A549 (cell line): ENCODE measurements around the gene PXDN. TPM values are rescaled to one million over a fixed set of nuclear protein-coding genes. Genes with fewer than 3 reads are reported as not detected.

Experiments
- ATAC-seq, 2 experiments: fragments of 200-7000 bp in 1 of 2; fragments of >200 bp in 1 of 2; cut with Nextera tagmentation in 1 of 2; cut with Tn5 transposase in 1 of 2; 3 replicates each; pipeline versions ENCODE4 v1.8.0 to v1.9.1; 2018 to 2020; ENCODE audit warnings: mild to moderate bottlenecking in 1 of 2, moderate library complexity in 1 of 2
- CTCF ChIA-PET: fragments of 300-600 bp; sonication (Branson Sonifier 250); formaldehyde crosslinking; extraction: SDS; loops from one replicate; lab custom pipeline; 2021; ENCODE audit warnings: antibody characterized with exemption, inconsistent platforms; lab: Yijun Ruan, JAX
- POLR2A ChIA-PET: fragments of 350-600 bp; formaldehyde crosslinking; extraction: SDS; loops from one replicate; lab custom pipeline; 2021; ENCODE audit warnings: antibody characterized with exemption, inconsistent platforms; lab: Yijun Ruan, JAX
- DNase-seq, 2 experiments: peaks; one replicate each; pipeline versions ENCODE4 v3.0.0 to v3.0.0-alpha.2; 2011 to 2016; ENCODE audit warnings: low read depth in 1 of 2, low spot score in 1 of 2
- FAIRE-seq: peaks from 2 replicates; lab custom pipeline; 2011; peaks lifted over from hg19 to GRCh38; lab: Jason Lieb, UNC
- H3K27ac ChIP-seq, 2 experiments: fragments of >200 bp; sonication (Bioruptor Twin); formaldehyde crosslinking; 3 replicates each; pipeline ENCODE4 v1.5.1; 2016 to 2017
- H3K4me1 ChIP-seq: fragments of >200 bp; sonication (Bioruptor Twin); formaldehyde crosslinking; 3 replicates; pipeline ENCODE4 v1.6.1; 2016
- H3K4me2 ChIP-seq: fragments of >200 bp; sonication (Bioruptor Twin); formaldehyde crosslinking; 3 replicates; pipeline ENCODE4 v1.6.1; 2016
- H3K4me3 ChIP-seq: fragments of >200 bp; sonication (Bioruptor Twin); formaldehyde crosslinking; 3 replicates; pipeline ENCODE4 v1.5.1; 2016
- H3K9me3 ChIP-seq: fragments of >200 bp; sonication (Bioruptor Twin); formaldehyde crosslinking; 3 replicates; pipeline ENCODE4 v1.6.1; 2016
- CBX2 ChIP-seq: fragments of 200-600 bp; sonication (generic); IDR thresholded peaks from 2 replicates; pipeline ENCODE4 v1.6.1; 2016; ENCODE audit warnings: low read depth, mild to moderate bottlenecking, borderline replicate concordance
- CBX8 ChIP-seq: fragments of 200-600 bp; sonication (generic); IDR thresholded peaks from 2 replicates; pipeline ENCODE4 v1.6.1; 2016
- EHF ChIP-seq: fragments of 250-450 bp; sonication (Bioruptor Pico); IDR thresholded peaks from 2 replicates; pipeline ENCODE4 v1.5.0; 2020; ENCODE audit warnings: mild to moderate bottlenecking
- EHMT2 ChIP-seq: fragments of 200-600 bp; sonication (generic); IDR thresholded peaks from 2 replicates; pipeline ENCODE4 v1.6.1; 2016; ENCODE audit warnings: antibody characterized with exemption, low read depth, mild to moderate bottlenecking, moderate library complexity
- EP300 ChIP-seq, 2 experiments: fragments of >200 bp; sonication (Bioruptor Twin); formaldehyde crosslinking; IDR thresholded peaks; 2 replicates in 1 of 2; 3 replicates in 1 of 2; pipeline ENCODE4 v1.6.1; 2016 to 2017
- ESRRA ChIP-seq: fragments of 150-350 bp; IDR thresholded peaks from 2 replicates; pipeline ENCODE4 v1.6.1; 2014; ENCODE audit warnings: mild to moderate bottlenecking, low read length, borderline replicate concordance
- FOSL2 ChIP-seq, 2 experiments: fragments of 450-650 bp in 1 of 2; fragments of >200 bp in 1 of 2; sonication (Bioruptor Twin) in 1 of 2; formaldehyde crosslinking; IDR thresholded peaks; 2 replicates each; pipeline versions ENCODE4 v1.5.0 to v1.6.1; 2016 to 2020; ENCODE audit warnings: mild to moderate bottlenecking in 1 of 2, moderate library complexity in 1 of 2
- GATA3 ChIP-seq: IDR thresholded peaks from 2 replicates; pipeline ENCODE4 v1.6.1; 2012; ENCODE audit warnings: borderline replicate concordance
- HES2 ChIP-seq: fragments of >200 bp; sonication (Bioruptor Twin); formaldehyde crosslinking; IDR thresholded peaks from 2 replicates; pipeline ENCODE4 v1.6.1; 2016
- HEYL ChIP-seq: fragments of 250-450 bp; sonication (Bioruptor Pico); IDR thresholded peaks from 2 replicates; pipeline ENCODE4 v1.8.0; 2021; ENCODE audit warnings: mild to moderate bottlenecking, moderate library complexity
- HOXB5 ChIP-seq: fragments of 250-450 bp; sonication (Bioruptor Pico); IDR thresholded peaks from 2 replicates; pipeline ENCODE4 v1.5.0; 2020; ENCODE audit warnings: mild to moderate bottlenecking, moderate library complexity
- JUN ChIP-seq, 2 experiments: fragments of >200 bp; sonication (Bioruptor Twin); formaldehyde crosslinking; IDR thresholded peaks; 2 replicates in 1 of 2; 3 replicates in 1 of 2; pipeline ENCODE4 v1.6.1; 2016 to 2017
- JUNB ChIP-seq: fragments of >200 bp; sonication (Bioruptor Twin); formaldehyde crosslinking; IDR thresholded peaks from 2 replicates; pipeline ENCODE4 v1.6.1; 2016
- KDM5A ChIP-seq: fragments of 200-600 bp; sonication (generic); IDR thresholded peaks from 2 replicates; pipeline ENCODE4 v1.6.1; 2016; ENCODE audit warnings: antibody characterized with exemption, mild to moderate bottlenecking
- MYC ChIP-seq: IDR thresholded peaks from 2 replicates; pipeline ENCODE4 v1.6.1; 2012; ENCODE audit warnings: mild to moderate bottlenecking, inconsistent platforms, low read length, improper control_type of control experiment, borderline replicate concordance
- NFE2L2 ChIP-seq: fragments of 150-350 bp; conservative IDR thresholded peaks from 2 replicates; pipeline ENCODE4 v1.6.1; 2014; ENCODE audit warnings: low read length
- NPAS2 ChIP-seq: fragments of 250-450 bp; sonication (Bioruptor Pico); IDR thresholded peaks from 2 replicates; pipeline ENCODE4 v1.8.0; 2022; ENCODE audit warnings: mild to moderate bottlenecking, moderate library complexity, borderline replicate concordance
- NR3C1 ChIP-seq: fragments of >200 bp; sonication (Bioruptor Twin); formaldehyde crosslinking; IDR thresholded peaks from 3 replicates; pipeline ENCODE4 v1.6.1; 2017
- POLR2AphosphoS2 ChIP-seq: conservative IDR thresholded peaks from 2 replicates; pipeline ENCODE4 v1.6.1; 2012; ENCODE audit warnings: low read length, improper control_type of control experiment, inconsistent platforms
- RCOR1 ChIP-seq: fragments of 150-350 bp; IDR thresholded peaks from 2 replicates; pipeline ENCODE4 v1.6.1; 2014; ENCODE audit warnings: antibody characterized with exemption, low read length, low read depth
- RFX5 ChIP-seq: fragments of 450-650 bp; IDR thresholded peaks from 2 replicates; pipeline ENCODE4 v1.7.1; 2014; ENCODE audit warnings: antibody characterized with exemption, mild to moderate bottlenecking, moderate library complexity
- RNF2 ChIP-seq: fragments of 200-600 bp; sonication (generic); IDR thresholded peaks from 2 replicates; pipeline ENCODE4 v1.6.1; 2016; ENCODE audit warnings: low read depth, mild to moderate bottlenecking, antibody characterized with exemption, moderate library complexity, borderline replicate concordance
- ZNF302 ChIP-seq: fragments of 250-450 bp; sonication (Bioruptor Pico); IDR thresholded peaks from 2 replicates; pipeline ENCODE4 v1.9.0; 2021; ENCODE audit warnings: inconsistent platforms, mild to moderate bottlenecking, moderate library complexity
- WGBS: methylation state at CpG from one replicate; pipeline ENCODE4 v1.1.6; 2017; ENCODE audit errors: missing lambda C conversion rate; 5-methylcytosine and 5-hydroxymethylcytosine counted together
- polyA plus RNA-seq, 4 experiments: library from polyadenylated mRNA; depleted of rRNA in 3 of 4; stranded (reverse); fragments of >200 nt; fragmentation: RNase III in 1 of 4; extraction: RNeasy Plus Mini Kit Qiagen cat#74134 plus additional on column Dnase treatment in 1 of 4; gene quantifications; 2 replicates in 3 of 4; 3 replicates in 1 of 4; pipeline ENCODE4 v1.2.3, GENCODE V29; 2011 to 2017

PXDN gene
- polyA plus RNA-seq, 2 of the 4 experiments (the other 2 are of a cell fraction): 3.7 to 7.3 TPM

DNA sequence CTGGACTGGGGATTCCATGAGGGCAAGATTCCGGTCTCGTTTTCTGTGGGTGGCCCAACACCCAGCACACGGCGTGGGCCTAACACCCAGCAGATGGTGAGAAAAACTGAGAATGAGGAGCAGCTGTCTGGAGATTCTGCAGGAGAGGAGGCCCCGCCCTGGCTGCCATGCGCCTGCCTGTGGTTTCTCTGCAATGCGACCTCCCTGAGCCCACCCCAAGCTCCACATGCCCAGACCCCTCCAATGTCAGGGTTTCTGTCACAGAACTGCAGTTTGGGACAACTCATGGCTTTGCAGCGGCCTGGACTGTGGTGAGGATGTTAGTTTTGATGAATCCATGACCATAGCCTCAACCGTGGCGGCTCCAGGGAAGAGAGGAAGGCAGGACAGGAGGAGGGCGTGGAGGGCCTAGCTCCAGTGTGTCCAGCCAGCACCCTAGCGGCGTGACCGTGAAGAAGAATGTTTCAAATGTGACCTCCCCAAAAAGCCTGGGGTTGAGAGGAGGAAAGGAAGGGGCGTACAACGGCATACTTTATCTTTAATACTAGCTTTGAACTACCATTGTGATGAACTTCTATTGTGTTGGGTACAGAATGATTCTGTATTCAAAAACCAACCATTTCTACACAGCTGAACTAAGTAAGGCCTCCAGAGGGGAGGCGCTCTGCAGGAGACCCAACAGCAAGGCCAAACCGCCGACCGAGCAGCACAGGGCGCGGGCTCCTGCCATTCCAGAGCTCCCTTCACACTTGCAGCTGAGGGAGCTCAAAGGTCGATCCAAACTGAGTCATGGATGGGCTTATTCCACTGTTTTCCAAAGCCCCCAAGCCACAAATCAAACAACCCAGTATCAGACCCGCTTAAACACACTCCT, 3.4 kb downstream of the PXDN start:
- no peak for TF ChIP-seq EHMT2
- no peak for TF ChIP-seq POLR2AphosphoS2
- TF ChIP-seq, all 56 proteins: peak for 0
- Histone ChIP-seq H3K4me3 (no peak overlapping the region), H3K27ac (no peak overlapping the region), H3K4me2 (no peak overlapping the region), H3K4me1 (peaks cover 11% of the 10 kb centered on the region; the same call in 1 of the 3 replicates), H3K9me3 (no peaks in the 10 kb centered on the region)
- ChIA-PET POLR2A (no interaction called here), CTCF (interaction anchor here (0.8 to 3.5 kb wide), 6 partner anchors 9 to 600 kb away, joined by 3 to 15 read pairs (median 4); no protein-coding TSS in a partner anchor)
- no peak for DNase-seq
- ATAC-seq: no peak
- 79% methylated on average over 23 of the region's 24 CpGs for WGBS
- FAIRE-seq: no peak

GRCh38 chr2:1739961-1740715, 4.2 kb downstream of the PXDN start:
- ATAC-seq: no peak
- CTCF ChIA-PET: interaction anchor here (0.8 to 3.5 kb wide), 4 partner anchors 9 to 599 kb away, joined by 3 to 15 read pairs (median 3); no protein-coding TSS in a partner anchor
- DNase-seq: no peak
- no peak for FAIRE-seq
- TF ChIP-seq HOXB5 (no peak), CBX8 (no peak), HES2 (no peak), HEYL (no peak), FOSL2 (IDR thresholded peaks at IDR 0.05) (no peak), FOSL2 (CRISPR knock-in tag; IDR thresholded peaks at IDR 0.05) (no peak), RFX5 (no peak), EP300 (IDR thresholded peaks at IDR 0.05) (no peak), MYC (no peak), CBX2 (no peak), JUNB (no peak), EHF (CRISPR knock-in tag) (no peak), JUN (IDR thresholded peaks at IDR 0.05) (no peak), RNF2 (no peak), NR3C1 (no peak), KDM5A (no peak), GATA3 (no peak), RCOR1 (no peak), ZNF302 (CRISPR knock-in tag) (no peak), NFE2L2 (no peak), ESRRA (no peak)
- H3K4me1 ChIP-seq: peaks cover 11% of the 10 kb centered on the region; the same call in 1 of the 3 replicates
- no peak overlapping the region for H3K4me2 ChIP-seq
- H3K4me3 ChIP-seq: no peak overlapping the region
- no peak overlapping the region for H3K27ac ChIP-seq
- POLR2A ChIA-PET: no interaction called here
- WGBS: 74% methylated on average over 13 of the region's 22 CpGs
- peaks cover 4% of the 10 kb centered on the region; the same call in 2 of the 3 replicates for H3K9me3 ChIP-seq

DNA sequence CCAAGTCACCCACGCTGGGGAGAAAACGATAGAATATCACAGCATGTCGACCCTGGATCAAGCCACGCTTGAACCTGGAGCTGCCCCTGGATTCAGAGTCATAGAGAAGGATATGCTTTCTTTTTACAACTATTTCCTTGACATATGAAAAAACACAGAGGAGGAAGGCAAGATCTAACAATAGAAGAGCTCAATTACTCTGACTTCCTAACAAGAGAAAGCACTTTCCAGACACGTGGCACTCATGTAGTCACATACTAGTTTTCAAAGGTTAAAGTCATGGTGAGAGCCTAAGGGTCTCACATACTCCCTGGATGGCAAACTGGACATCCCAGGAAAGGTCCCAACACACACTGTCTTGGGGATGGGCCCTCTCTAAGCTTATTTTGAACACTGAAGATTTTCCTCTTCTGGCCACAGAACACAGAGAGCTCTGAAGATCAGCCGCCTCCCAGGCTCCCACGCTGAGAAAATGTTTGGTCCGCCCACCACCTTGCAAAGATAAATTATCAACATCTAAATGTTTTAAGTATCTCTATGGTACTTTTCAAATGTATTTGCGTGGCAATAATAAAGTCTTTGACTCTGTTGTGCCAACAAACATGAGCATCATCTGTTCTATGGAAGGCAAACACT, 4.9 kb downstream of the PXDN start:
- ChIA-PET POLR2A (no interaction called here), CTCF (interaction anchor here (0.8 to 3.5 kb wide), 3 partner anchors 9 to 11 kb away, joined by 3 to 15 read pairs (median 5); no protein-coding TSS in a partner anchor)
- DNase-seq (no peak), ATAC-seq (no peak), FAIRE-seq (peak; percentile 7)
- WGBS: 60% methylated on average over 9 of the region's 9 CpGs
- Histone ChIP-seq H3K4me3 (no peak overlapping the region), H3K4me2 (no peak overlapping the region), H3K27ac (no peak overlapping the region), H3K9me3 (peaks cover 6% of the 10 kb centered on the region; the same call in 2 of the 3 replicates), H3K4me1 (peaks cover 9% of the 10 kb centered on the region; the same call in 1 of the 3 replicates)
- TF ChIP-seq RCOR1 (no peak), NPAS2 (no peak)
